SHP77 treated with DMSO at 0.1 percent for 48 hours (cell line): ENCODE measurements around the gene RALGAPB.
"Not testable (repeated sequence)": the region's sequence is repeated elsewhere in the genome, so short reads cannot be mapped to it uniquely, and the experiment has no call there.

Experiments used
- DNase-seq: peaks from one replicate; lab custom pipeline; 2025; lab: John Stamatoyannopoulos, UW

Gene RALGAPB

GRCh38 chr20:38472513-38473366, at the start of gene RALGAPB:
Gene RALGAPB, plus strand, starts transcription at chr20:38472843. Its CDS starts 15,590 bp downstream, at chr20:38488433.
- peak; percentile 94 for DNase-seq

DNA sequence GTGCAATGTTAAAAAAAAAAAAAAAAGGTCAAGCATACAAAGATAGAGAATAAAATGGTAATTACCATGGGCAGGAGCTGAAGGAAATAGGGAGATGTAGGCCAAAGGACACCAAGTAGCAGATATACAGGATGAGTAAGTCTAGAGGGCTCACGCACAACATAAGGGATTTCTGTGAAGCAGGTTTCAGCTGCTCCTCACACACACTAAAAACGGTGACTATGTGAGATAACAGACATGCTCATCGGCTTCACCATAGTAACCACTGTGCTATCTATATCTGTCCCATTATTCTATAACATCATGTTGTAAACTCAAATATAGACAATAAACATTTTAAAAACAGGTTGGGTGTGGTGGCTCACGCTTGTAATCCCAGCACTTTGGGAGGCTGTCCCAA, 49.1 kb upstream of the RALGAPB start:
- DNase-seq: no peak

DNA sequence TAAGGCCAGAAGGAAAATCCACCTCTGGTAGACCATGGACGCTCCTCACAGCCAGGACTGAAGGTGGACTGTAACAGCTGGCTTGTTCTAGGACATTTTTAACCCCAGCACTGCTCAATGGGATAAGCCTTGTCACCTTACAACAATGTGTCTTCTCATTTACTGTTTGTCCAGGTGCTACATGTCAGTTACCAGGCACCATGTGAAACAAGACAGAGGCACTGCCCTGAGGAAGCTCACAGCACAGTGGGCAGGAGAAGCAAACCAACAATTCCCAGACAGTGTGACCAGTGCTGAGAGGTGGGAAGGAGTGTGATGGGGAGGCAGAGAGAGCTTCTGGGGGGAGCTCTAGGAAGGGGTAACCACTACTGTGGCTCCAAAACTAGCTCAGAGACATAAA, 48.2 kb upstream of the RALGAPB start:
- DNase-seq: no peak

DNA sequence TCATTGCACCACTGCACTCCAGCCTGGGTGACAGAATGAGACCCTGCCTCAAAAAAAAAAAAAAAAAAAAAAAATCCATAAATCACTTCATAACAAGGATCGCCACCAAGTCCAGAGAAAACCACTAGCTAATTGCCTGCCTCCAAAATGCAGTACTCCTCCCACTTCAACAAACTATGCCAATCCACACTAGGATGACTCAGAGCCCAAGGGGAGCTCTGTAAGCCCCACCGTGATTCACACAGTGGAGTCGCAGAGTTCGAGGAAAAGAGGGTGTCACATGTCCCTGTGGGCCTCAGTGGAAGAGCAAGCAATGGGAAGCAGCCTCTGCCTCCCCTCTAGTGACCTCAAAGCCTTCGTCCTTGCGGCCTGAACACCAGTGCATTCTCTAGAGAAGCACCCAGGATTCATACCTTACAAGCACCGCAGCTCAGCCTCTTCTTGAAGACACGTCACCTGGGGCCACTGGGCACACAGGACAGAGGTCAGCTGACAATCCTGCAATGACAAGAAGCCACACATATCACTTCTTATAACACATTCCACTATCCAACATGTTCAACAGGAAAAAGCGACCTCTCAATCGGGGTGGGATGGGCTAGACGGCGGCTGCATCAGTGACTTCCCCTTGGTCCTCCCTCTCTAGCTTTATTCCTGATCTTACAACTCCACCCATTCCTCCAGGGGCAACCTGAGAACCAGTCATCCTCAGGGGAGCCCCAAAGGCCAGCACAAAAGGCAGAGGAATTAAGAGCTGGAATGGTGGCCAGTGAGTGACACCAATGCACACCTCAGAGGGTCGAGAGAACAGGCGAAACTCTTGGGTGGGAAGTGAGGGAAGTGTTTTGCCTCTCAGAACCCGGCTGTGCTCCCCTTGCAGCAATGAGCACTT, 46.4 kb upstream of the RALGAPB start:
- DNase-seq: no peak

- DNase-seq: no peak
These were observed 45.0 kb upstream of the RALGAPB start for GRCh38 chr20:38427655-38428023.

- DNase-seq: no peak
These were observed 43.8 kb upstream of the RALGAPB start for GRCh38 chr20:38428800-38429199.

DNA sequence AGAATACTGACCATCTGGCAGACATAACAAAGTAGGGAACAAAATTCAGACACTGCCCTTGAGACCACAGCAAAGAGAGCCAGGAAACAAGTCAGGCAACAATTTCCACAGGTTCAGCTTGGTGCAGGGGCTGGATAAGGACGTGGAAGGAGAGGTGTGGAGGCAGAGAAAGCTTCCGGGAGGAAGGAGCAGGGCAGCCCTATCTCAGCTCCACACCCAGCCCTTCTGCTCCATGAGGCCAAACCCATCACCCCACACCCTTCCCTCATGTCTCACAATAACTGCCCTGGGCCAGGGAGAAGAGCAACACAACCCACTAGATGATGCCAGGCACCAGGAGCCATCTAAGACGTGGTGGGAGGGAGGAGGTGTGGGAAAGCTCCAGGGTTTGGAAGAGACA, 43.3 kb upstream of the RALGAPB start:
- DNase-seq: no peak

GRCh38 chr20:38430679-38431325, 41.8 kb upstream of the RALGAPB start:
- DNase-seq: no peak

DNA sequence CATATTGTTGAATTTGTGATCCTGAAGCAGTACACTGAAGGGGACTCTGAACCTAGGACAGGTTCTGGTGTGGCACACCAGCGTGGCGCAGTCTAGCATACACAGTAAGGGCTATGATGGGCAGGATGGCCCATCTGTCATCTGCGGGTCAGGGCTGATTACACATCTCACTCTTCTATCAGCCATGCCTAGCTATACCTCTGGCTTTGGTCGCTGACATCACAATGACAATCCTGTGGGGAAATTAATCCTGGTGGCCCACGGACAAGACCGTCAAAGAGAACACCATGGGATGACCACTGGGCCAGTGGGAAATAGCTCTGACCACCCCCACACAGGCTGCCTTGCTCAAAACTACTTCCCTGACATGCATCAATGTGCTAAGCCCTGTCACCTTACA, 40.4 kb upstream of the RALGAPB start:
- no peak for DNase-seq

- not testable (repeated sequence) for DNase-seq
These were observed 39.8 kb upstream of the RALGAPB start for GRCh38 chr20:38432870-38433269.

DNA sequence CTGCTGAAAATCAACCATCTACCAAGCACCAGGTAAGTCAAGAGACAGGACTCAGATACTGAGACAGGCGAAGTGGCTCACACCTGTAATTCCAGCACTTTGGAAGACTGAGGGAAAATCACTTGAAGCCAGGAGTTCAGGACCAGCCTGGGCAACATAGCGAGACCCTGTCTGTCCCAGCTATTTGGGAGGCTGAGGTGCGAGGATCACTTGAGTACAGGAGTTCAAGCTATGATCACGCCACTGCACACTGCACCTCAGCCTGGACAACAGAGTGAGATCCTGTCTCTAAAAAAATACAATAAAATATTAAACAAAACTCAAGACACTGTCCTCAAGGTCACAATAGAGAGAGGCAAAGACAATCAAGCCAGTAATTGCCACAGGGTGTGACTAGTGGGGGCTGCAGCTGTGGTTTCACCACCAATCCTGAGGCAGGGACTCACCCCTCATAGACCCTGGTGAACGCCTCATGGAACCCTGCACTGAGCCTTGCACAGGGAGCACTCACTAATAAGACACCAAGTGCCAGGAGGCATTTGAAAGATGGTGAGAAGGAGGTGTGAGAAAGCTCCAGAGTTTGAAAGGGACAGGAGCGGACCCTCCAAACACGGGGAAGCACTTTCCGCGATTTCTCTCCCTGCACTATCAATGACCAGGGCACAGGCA, 39.2 kb upstream of the RALGAPB start:
- no peak for DNase-seq

DNA sequence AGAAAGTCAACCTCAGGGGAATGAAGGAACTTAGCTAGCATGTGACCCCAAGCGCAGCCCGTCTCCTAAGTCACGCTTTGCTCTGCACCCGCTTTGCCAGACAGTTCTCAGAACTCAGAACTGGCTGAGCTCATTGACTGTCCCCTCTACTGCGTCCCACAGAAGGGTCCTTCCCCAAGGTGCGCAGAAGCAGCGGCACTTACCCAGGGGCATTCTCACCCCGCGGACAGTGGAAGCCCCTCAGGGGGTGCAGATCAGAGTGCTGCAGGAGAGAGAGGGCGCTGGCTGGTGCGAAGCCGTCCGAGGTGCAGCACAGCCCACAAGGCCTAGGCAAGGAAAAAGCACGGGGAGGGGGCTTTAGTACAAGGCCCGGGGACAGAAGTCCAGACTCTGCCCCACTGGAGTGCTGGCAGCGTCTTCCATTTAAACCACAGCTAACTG, 38.3 kb upstream of the RALGAPB start:
- DNase-seq: no peak

- DNase-seq: peak; percentile 78
These were observed 37.7 kb upstream of the RALGAPB start, which contains the start of gene SNHG17 for GRCh38 chr20:38434770-38435554. Gene SNHG17, minus strand, starts transcription at chr20:38435328.

GRCh38 chr20:38435555-38435939, 37.1 kb upstream of the RALGAPB start:
- DNase-seq: no peak

GRCh38 chr20:38437796-38438195, 34.8 kb upstream of the RALGAPB start:
- DNase-seq: no peak

- not testable (repeated sequence) for DNase-seq
These were observed 31.5 kb upstream of the RALGAPB start for GRCh38 chr20:38441110-38441509.

- no peak for DNase-seq
These were observed 30.7 kb upstream of the RALGAPB start for GRCh38 chr20:38441916-38442315.

- DNase-seq: no peak
These were observed 27.3 kb upstream of the RALGAPB start for GRCh38 chr20:38445381-38445796.

- no peak for DNase-seq
These were observed 26.7 kb upstream of the RALGAPB start for GRCh38 chr20:38445901-38446425.

- DNase-seq: peak; percentile 66
These were observed 26.0 kb upstream of the RALGAPB start for GRCh38 chr20:38446441-38447209.
